ENCODE results near the gene DLST. TPM values are rescaled to one million over a fixed set of nuclear protein-coding genes. Genes with fewer than 3 reads are reported as not detected.

Gene DLST
- total RNA-seq, 2 experiments from 2014 or later, result 74.4 to 95.7 TPM

GRCh38 chr14:74912111-74912510, 30.4 kb downstream of the DLST start:
- Histone ChIP-seq H3K79me2 (ENCODE audit: insufficient read depth, low read depth, low read length) (no peaks in the 10 kb centered on the region), H3K9me3 (ENCODE audit: low read length) (no peaks in the 10 kb centered on the region), H2AFZ (ENCODE audit: low read length) (no peak overlapping the region), H4K20me1 (ENCODE audit: insufficient read depth, low read length) (no peaks in the 10 kb centered on the region), H3K4me1 (ENCODE audit: insufficient read depth, low read length, poor library complexity, severe bottlenecking) (no peaks in the 10 kb centered on the region), H3K27ac (ENCODE audit: low read depth, low read length, poor library complexity, severe bottlenecking) (no peak overlapping the region), H3K36me3 (ENCODE audit: insufficient read depth, low read length) (peaks cover under 1% of the 10 kb centered on the region; the same call in 1 of the 2 replicates), H3K4me2 (ENCODE audit: low read length) (no peak overlapping the region), H3K9me2 (ENCODE audit: insufficient read depth, low read length) (no peaks in the 10 kb centered on the region), H3K4me3 (ENCODE audit: low read depth, low read length, poor library complexity, severe bottlenecking) (no peak overlapping the region)
- TF ChIP-seq, protein P1, sequence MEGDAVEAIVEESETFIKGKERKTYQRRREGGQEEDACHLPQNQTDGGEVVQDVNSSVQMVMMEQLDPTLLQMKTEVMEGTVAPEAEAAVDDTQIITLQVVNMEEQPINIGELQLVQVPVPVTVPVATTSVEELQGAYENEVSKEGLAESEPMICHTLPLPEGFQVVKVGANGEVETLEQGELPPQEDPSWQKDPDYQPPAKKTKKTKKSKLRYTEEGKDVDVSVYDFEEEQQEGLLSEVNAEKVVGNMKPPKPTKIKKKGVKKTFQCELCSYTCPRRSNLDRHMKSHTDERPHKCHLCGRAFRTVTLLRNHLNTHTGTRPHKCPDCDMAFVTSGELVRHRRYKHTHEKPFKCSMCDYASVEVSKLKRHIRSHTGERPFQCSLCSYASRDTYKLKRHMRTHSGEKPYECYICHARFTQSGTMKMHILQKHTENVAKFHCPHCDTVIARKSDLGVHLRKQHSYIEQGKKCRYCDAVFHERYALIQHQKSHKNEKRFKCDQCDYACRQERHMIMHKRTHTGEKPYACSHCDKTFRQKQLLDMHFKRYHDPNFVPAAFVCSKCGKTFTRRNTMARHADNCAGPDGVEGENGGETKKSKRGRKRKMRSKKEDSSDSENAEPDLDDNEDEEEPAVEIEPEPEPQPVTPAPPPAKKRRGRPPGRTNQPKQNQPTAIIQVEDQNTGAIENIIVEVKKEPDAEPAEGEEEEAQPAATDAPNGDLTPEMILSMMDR (conservative IDR thresholded peaks at IDR 0.05; ENCODE audit: low read length), result no peak
- POLR2A ChIA-PET, result no interaction called here
- DNase-seq (ENCODE audit: low spot score), result no peak
- CTCF ChIA-PET (ENCODE audit: unreplicated experiment), result interaction anchor here (0.5 kb wide), 1 partner anchor 34 kb away, joined by 3 read pairs; no protein-coding TSS in a partner anchor
- intact Hi-C loops (cut with micrococcal nuclease; ENCODE audit: unreplicated experiment), result no loop called here
- no TSS peak for BruUV-seq (replicated peaks)

DNA sequence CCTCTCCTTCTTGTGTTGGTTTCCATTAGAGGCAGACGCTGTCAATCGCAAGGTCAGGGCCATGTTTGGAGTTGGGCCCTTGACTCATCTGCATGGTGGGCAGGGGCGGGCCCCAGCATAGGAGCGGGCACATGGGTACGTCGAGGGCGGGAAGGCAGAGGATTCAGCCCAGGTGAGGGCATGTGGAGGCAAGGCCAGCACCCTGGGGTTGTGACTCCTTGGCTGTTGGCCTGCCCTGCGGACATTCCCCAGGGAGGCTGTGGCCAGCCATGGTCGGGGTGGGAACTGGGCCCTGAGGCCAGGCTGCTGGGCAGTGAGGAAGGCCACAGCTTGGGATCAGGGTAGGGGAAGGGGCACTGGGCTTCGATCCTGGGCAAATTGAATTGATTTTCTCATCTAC, 31.1 kb downstream of the DLST start:
- no peaks in the 10 kb centered on the region for H3K9me2 ChIP-seq (ENCODE audit: insufficient read depth, low read length)
- H3K4me3 ChIP-seq (ENCODE audit: low read depth, low read length, poor library complexity, severe bottlenecking), result no peak overlapping the region
- H3K4me1 ChIP-seq (ENCODE audit: insufficient read depth, low read length, poor library complexity, severe bottlenecking), result no peaks in the 10 kb centered on the region
- no peak for TF ChIP-seq EZH2phosphoT487 (IDR thresholded peaks at IDR 0.05; ENCODE audit: borderline replicate concordance, low read depth, low read length)
- TF ChIP-seq, protein P1 (conservative IDR thresholded peaks at IDR 0.05; ENCODE audit: low read length), result no peak
- no peak overlapping the region for H3K27ac ChIP-seq (ENCODE audit: low read depth, low read length, poor library complexity, severe bottlenecking)
- H3K79me2 ChIP-seq (ENCODE audit: insufficient read depth, low read depth, low read length), result no peaks in the 10 kb centered on the region
- intact Hi-C loops (cut with micrococcal nuclease; ENCODE audit: unreplicated experiment), result no loop called here
- no TSS peak for BruUV-seq (replicated peaks)
- H2AFZ ChIP-seq (ENCODE audit: low read length), result no peak overlapping the region
- no peak overlapping the region for H3K4me2 ChIP-seq (ENCODE audit: low read length)
- H4K20me1 ChIP-seq (ENCODE audit: insufficient read depth, low read length), result no peaks in the 10 kb centered on the region
- POLR2A ChIA-PET, result no interaction called here
- DNase-seq (ENCODE audit: low spot score), result no peak
- no peaks in the 10 kb centered on the region for H3K9me3 ChIP-seq (ENCODE audit: low read length)
- H3K36me3 ChIP-seq (ENCODE audit: insufficient read depth, low read length), result no peaks in the 10 kb centered on the region
- CTCF ChIA-PET (ENCODE audit: unreplicated experiment), result no interaction called here

DNA sequence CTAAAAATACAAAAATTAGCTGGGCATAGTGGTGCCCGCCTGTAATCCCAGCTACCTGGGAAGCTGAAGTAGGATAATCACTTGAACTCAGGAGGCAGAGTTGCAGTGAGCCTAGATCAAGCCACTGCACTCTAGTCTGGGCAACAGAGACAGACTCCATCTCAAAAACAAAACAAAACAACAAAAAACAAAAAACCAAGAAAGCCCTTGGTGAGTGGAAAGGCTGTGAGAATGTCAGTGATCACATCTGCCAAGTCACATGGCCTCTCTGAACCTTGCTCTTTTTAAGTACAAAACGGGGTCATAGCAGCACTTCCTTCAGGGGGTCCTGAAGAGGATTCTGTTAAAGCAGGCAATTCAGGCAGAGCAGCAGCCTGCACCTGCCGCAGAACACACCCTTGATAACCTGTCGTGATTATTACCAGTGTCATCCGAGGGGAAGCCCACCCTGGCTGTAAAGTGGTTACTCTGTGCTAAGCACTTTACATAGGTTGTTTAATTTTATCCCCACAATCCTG, 31.7 kb downstream of the DLST start:
- TF ChIP-seq, protein P1 (conservative IDR thresholded peaks at IDR 0.05; ENCODE audit: low read length), result no peak
- no peak for TF ChIP-seq EZH2phosphoT487 (IDR thresholded peaks at IDR 0.05; ENCODE audit: borderline replicate concordance, low read depth, low read length)
- ChIA-PET CTCF (ENCODE audit: unreplicated experiment) (no interaction called here), POLR2A (no interaction called here)
- no peak overlapping the region for H2AFZ ChIP-seq (ENCODE audit: low read length)
- no peaks in the 10 kb centered on the region for H3K4me1 ChIP-seq (ENCODE audit: insufficient read depth, low read length, poor library complexity, severe bottlenecking)
- no peaks in the 10 kb centered on the region for H3K79me2 ChIP-seq (ENCODE audit: insufficient read depth, low read depth, low read length)
- H3K36me3 ChIP-seq (ENCODE audit: insufficient read depth, low read length), result no peaks in the 10 kb centered on the region
- no peak overlapping the region for H3K4me3 ChIP-seq (ENCODE audit: low read depth, low read length, poor library complexity, severe bottlenecking)
- H3K9me3 ChIP-seq (ENCODE audit: low read length), result no peaks in the 10 kb centered on the region
- no peaks in the 10 kb centered on the region for H3K9me2 ChIP-seq (ENCODE audit: insufficient read depth, low read length)
- H3K4me2 ChIP-seq (ENCODE audit: low read length), result no peak overlapping the region
- no TSS peak for BruUV-seq (replicated peaks)
- intact Hi-C loops (cut with micrococcal nuclease; ENCODE audit: unreplicated experiment), result no loop called here
- DNase-seq (ENCODE audit: low spot score), result no peak
- H4K20me1 ChIP-seq (ENCODE audit: insufficient read depth, low read length), result no peaks in the 10 kb centered on the region
- no peak overlapping the region for H3K27ac ChIP-seq (ENCODE audit: low read depth, low read length, poor library complexity, severe bottlenecking)

All from OCI-LY7 (cell line).